ENCODE data around the gene CTTN.

DNA sequence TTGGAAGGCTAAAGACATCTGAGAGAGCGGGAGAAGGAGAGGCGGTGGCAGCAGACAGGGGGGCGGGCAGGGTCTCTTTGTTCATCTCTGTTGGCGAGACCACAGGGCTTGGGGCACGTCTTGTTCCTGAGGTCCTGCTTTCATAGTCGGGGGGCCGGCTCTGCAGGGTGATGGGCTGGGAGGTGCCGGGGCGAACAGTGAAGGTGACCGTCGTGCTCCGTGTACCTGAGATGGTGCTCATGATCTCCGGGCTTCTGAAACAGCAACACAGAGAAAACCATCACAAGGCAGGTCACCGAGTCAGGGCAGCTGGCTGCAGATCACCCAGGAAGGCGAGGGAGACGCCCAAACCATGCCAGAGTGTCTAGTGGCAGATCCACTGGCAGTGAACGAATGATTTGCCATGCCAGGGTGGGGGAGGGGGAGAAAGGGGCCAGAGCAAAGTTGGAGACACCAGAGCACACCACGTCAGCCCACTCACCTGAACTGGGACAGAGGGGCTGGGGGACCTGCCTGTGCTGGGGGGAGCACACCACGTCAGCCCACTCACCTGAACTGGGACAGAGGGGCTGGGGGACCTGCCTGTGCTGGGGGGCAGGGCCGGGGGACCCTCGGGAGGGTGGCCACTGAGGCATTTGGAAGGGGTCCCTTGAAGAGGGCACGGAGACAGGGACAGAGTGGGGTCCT lies 75.0 kb downstream of the CTTN start:
- TF ChIP-seq, protein P1, sequence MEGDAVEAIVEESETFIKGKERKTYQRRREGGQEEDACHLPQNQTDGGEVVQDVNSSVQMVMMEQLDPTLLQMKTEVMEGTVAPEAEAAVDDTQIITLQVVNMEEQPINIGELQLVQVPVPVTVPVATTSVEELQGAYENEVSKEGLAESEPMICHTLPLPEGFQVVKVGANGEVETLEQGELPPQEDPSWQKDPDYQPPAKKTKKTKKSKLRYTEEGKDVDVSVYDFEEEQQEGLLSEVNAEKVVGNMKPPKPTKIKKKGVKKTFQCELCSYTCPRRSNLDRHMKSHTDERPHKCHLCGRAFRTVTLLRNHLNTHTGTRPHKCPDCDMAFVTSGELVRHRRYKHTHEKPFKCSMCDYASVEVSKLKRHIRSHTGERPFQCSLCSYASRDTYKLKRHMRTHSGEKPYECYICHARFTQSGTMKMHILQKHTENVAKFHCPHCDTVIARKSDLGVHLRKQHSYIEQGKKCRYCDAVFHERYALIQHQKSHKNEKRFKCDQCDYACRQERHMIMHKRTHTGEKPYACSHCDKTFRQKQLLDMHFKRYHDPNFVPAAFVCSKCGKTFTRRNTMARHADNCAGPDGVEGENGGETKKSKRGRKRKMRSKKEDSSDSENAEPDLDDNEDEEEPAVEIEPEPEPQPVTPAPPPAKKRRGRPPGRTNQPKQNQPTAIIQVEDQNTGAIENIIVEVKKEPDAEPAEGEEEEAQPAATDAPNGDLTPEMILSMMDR (IDR thresholded peaks at IDR 0.05): no peak
- no peak for TF ChIP-seq POLR2A (IDR thresholded peaks at IDR 0.05)
